GM18858 (cell line): ENCODE measurements around the gene ZNF275.
"Not testable (repeated sequence)": the region's sequence is repeated elsewhere in the genome, so short reads cannot be mapped to it uniquely, and the experiment has no call there.

Experiments used
- ATAC-seq: cut with Tn5 transposase; IDR thresholded peaks from one replicate; pipeline ENCODE4 v1.9.1; 2021; ENCODE audit not compliant: unreplicated experiment

ZNF275 gene

DNA sequence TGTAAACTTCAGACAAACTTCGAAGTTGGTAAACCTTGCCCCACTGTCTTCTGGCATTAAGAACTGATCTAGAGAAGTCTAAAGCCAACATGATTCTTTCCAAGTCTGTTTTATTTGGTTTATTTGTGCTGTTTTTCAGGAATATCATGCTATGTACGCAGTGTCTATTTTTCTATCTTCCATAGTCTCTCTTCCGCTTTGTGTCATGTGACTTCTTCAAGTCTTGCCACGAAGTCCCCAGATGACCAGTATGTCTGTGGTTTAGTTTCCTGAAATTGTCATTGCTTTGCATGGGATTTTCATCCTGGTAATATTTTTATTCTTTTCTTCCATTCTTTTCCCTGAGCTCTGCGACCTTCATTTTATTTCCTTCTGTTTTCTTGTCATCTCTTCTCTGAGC is 52.1 kb downstream of the ZNF275 start:
- no peak for ATAC-seq

GRCh38 chrX:153387345-153387744 is 53.4 kb downstream of the ZNF275 start:
- ATAC-seq, result no peak

- ATAC-seq, result no peak
Measured at GRCh38 chrX:153387987-153388721, 54.2 kb downstream of the ZNF275 start.

DNA sequence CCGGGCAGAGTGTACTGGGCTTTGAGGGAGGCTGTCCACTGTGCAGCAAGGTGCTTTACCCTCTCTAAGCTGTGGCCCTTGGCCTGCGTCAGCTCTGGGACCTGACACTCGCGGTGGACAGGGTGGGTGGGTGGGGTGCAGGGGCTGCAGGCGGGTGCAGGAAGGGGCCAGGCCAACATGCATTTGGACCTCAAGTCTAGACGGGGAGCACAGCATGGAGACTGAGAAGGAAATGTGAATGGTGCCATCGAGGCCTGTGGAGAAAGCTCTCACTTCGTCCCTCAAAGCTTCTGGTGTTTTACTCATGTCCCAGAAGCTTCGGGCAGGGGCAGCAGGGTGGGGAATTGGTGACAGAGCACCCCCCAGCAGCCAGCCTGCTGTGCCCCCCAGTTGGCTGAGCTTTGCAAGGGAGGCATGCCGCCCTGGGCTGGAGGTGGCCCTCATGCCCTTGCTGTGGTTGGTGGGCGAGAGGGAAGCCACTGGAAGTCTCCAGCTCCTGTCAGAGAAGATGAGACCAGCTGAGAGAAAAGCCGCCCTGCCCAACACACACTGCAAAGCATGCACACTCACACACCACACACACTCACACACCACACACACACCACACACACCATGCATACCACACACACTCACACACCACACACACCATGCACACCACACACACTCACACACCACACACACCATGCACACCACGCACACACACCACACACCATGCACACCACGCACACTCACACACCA is 54.9 kb downstream of the ZNF275 start:
- no peak for ATAC-seq

DNA sequence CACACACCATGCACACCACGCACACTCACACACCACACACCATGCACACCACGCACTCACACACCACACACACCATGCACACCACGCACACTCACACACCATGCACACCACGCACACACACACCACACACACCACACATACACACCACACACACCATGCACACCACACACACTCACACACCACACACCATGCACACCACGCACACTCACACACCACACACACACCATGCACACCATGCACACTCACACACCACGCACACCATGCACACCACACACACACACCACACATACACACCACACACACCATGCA is 55.5 kb downstream of the ZNF275 start:
- ATAC-seq, result not testable (repeated sequence)

GRCh38 chrX:153392642-153393321 is 58.8 kb downstream of the ZNF275 start:
- no peak for ATAC-seq

DNA sequence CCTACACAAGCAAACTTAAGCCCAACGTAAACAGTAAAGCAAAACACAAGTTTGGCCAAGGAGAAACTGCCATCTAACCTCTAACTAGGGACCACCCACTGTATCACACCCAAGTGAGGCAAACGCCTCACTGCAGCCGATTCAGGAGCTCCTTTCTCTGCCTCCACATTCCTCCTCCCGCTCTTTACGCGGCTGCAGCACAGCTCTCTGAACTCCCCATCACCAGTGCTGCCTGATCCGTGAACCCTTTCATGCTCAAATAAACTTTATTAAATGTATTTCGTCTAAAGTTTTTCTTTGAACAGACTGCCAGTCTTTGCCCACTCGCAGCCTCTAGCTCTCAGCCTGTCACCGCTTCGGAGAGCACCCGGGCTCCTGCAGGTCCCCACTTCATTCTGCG is 60.7 kb downstream of the ZNF275 start:
- no peak for ATAC-seq

DNA sequence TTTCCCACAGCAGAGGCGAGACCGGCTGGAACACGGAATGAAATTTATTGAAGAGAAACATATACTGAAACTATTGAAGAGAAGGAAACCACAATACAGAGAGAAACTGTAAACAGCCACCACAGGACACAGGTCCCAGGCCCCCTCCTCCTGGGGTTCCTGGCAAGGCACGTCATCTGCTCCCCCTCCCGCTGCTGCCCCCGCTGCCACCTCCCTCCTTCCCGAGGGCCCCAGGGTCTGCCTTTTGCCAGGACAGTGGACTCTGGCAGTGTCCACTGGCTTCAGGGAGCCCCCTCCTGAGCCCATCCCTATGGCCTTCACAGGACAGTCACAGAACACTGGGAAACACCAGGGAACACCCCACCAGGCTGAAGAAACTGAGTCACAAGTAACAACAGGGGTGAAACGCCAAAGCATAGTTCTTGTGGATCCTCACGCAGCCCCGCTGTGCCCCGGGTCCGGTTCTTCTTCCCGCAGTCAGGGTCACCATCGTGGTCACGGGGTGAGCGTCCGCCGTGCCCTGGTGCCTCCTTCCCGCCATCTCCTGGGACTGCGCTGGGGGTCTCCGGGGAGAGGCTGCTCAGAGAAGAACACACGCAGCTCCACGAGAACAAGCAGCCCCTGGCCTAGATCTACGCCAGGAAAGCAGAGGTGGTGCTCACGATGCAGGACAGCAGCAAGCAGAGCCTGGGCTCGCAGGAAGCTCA is 61.8 kb downstream of the ZNF275 start:
- ATAC-seq, result no peak

GRCh38 chrX:153396320-153397195 is 62.6 kb downstream of the ZNF275 start:
- no peak for ATAC-seq

- no peak for ATAC-seq
Measured at GRCh38 chrX:153397256-153397960, 63.5 kb downstream of the ZNF275 start.

- ATAC-seq, result no peak
Measured at GRCh38 chrX:153398275-153398960, 64.5 kb downstream of the ZNF275 start.

DNA sequence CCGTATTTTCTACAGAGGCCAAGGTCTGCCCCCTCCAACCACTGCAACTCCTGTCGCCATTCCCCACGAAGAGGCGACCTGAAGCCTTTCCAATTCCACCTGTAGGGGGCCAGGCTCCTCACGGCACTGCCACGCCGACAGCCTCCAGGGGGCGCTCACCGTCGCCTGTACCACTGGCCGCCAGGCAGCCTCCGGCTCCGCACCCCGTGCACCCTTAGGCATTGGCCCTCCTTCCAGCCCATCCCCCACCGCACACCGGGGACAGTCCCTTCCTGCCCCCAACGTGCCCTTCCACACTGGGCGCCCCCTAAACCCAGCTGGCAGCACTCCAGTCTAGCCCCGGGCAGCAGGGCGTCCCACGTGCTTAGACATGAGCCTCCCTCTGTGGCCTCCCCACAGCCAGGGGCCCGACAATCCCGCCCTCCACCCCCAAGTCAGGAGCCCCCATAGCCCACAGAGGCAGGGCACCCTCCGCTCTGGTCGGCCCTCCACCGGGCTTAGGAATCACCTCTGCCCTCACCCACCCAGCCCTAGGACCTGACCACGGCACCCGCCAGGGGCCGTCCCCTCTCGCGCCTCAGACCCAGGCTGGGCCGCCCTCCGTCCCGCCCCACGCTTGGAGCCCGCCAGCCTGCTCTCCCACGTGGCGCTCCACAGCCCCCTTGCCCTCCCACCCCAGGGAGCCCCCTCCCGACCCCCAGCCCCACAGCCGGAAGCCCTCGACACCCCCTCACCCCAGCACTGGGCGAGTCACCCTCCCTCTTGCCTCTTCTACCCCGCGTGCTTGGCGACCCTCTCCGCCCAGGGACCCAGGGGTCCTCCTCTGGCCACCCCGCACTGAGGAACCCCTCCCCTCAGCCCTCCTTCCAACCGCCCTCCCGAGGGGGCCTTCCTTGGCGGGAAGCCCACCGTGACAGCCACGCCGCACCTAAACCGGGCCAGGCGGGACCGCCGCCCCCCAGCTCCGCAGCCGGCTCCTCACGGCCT is 66.5 kb downstream of the ZNF275 start:
- ATAC-seq, result no peak

- ATAC-seq, result no peak
Measured at GRCh38 chrX:153401133-153401764, 67.3 kb downstream of the ZNF275 start, which contains the start of gene PNMA6E. Gene PNMA6E (minus strand): TSS chrX:153401350. CDS start chrX:153398849, 2,501 bp downstream.
